Amygdala (tissue), 56 donors: ENCODE measurements around the gene ORC4.
A peak's percentile ranks its signal among the peaks of the same experiment; 100 is the strongest.
"Not testable (repeated sequence)": the region's sequence is repeated elsewhere in the genome, so short reads cannot be mapped to it uniquely, and the experiment has no call there.

ENCODE experiments used
- DNase-seq, 56 donors: peaks; one replicate each; lab custom pipeline; 2025; lab: John Stamatoyannopoulos, UW

ORC4 gene

GRCh38 chr2:148021059-148021861 lies 723 bp upstream of the ORC4 start, which contains the start of gene MBD5:
Gene MBD5 (plus strand): TSS chr2:148021091.
- DNase-seq, result peak in 36 of 56 donors; percentile 9 to 74 (median 48)

GRCh38 chr2:148014616-148015015 lies 5.9 kb downstream of the ORC4 start:
- no peak for DNase-seq

- DNase-seq, result no peak
Observed at GRCh38 chr2:148013876-148014275, 6.7 kb downstream of the ORC4 start.

DNA sequence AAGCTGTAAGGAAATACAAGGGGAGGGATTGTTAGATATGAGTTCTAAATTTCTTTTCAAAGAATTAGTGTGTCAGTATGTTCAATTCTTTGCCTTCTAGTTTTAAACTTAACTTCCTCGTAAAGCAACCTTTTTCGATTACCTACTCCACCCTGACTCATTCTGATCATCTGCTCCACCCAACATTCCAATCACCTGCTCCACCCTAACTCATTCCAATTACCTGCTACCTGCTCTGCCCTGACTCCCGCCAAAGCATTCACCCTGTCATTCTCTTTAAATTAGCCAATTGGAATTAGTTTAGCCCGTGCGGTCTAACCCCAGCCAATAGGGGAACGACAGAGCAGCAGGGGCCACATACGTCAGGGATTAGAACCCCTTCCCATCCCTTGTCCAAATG lies 12.1 kb downstream of the ORC4 start:
- not testable (repeated sequence) for DNase-seq

DNA sequence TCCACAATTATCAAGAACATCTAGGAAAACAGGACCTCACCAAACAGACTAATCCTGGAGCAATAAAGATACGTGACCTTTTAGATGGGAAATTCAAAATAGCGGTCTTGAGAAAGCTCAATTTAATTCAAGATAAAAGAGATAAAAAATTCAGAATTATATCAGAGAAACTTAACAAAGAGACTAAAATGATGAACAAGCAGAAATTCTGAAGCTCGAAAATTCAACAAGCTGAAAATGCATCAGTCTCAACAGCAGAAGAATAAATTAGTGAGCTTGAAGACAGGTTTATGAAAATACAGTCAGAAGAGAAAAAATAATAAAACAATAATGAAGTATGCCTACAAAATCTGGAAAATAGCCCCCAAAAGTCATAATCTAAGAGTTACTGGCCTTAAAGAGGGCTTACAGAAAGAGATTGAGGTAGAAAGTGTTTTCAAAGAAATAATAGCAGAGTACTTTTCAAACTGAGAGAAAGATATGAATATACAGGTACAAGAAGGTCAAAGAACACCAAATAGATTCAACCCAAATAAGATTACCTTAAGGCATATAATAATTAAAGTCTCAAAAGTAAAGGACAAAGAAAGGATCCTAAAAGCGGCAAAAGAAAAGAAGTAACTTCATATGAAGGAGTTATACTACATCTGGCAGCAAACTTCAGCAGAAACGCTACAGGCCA lies 13.2 kb downstream of the ORC4 start:
- DNase-seq, result no peak

GRCh38 chr2:148006249-148007007 lies 14.1 kb downstream of the ORC4 start:
- no peak for DNase-seq

- not testable (repeated sequence) for DNase-seq
Observed at GRCh38 chr2:148002420-148002819, 18.1 kb downstream of the ORC4 start.

DNA sequence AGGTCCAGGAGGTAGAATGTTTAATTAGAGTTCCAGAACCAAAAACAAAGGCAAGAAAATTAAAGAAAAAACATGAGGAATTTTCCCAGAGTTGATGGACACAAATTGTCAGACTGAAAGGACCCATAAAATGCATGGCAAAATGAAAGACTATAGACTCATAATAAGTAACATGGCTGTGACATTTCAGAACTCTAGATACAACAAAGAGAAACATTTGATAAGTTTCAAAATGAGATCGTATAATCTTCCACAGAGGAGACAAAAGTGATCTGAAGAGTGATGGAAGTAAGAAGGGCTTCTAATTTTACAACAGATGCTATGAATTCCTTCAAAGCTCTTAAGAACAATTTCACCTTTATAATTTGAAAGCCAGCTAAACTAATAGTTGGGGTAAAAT lies 20.4 kb downstream of the ORC4 start:
- DNase-seq, result no peak

- DNase-seq, result no peak
Observed at GRCh38 chr2:147999126-147999525, 21.4 kb downstream of the ORC4 start.

DNA sequence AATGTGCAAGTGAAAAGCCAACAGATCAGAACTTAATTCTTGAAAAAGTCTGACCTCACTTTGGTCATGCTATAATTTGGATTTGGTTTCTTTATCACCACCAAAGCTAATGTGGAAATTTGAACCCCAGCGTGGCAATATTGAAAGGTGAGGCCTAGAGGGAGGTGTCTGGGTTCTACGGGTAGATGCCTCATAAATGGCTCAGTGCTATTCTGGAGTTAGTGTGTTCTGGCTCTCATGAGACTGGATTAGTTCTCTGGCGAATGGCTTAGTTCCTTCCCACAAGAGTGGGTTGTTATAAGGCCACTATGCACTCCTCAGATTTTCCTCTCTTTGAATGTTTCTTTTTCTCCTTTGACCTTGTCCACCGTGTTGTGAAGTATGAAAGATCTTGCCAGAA lies 22.3 kb downstream of the ORC4 start:
- DNase-seq, result no peak

DNA sequence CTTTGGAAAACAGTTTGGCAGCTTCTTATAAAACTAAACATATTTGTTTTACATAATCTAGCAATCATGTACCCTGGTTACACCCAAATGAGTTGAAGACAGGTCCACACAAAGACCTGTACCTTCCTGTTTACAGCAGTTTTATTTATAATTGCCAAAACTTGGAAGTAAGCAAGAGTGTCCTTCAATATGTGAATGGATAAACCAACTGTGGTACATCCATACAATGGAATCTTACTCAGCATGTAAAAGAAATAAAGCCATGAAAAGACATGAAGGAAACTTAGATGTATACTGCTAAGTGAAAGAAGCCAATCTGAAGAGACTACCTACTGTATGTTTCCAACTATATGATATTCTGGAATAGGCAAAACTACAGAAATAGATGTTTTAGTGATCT lies 23.7 kb downstream of the ORC4 start:
- DNase-seq, result no peak

- not testable (repeated sequence) for DNase-seq
Observed at GRCh38 chr2:147994965-147995364, 25.6 kb downstream of the ORC4 start.

DNA sequence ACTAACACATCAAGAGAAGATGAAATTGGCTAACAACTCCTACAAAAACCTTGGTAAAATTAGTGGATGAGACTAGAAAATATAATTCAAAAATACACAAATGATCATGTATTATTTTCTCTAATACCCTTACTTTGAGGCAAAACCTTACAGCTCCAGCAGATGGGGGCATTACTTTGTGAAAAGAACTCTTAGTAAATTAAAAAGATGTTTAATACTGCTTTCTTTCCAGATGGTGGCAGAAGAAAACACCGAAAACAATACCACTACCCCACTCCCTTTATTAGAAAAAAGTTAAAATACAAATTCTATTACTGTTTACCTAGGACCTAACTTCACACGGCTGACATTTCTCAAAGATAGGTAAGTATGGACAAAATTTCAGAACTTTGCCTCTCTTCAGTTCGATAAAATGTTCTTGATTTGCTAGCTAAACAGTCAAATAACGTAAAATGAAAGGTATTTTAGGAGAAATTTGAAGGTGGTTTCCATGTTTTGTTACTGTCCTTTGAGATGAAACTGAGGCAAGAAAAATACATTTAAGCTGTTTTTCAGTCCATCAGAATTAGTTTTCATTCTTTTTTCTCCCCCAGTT lies 30.6 kb downstream of the ORC4 start:
- peak in 1 of 56 donors; percentile 20 for DNase-seq

DNA sequence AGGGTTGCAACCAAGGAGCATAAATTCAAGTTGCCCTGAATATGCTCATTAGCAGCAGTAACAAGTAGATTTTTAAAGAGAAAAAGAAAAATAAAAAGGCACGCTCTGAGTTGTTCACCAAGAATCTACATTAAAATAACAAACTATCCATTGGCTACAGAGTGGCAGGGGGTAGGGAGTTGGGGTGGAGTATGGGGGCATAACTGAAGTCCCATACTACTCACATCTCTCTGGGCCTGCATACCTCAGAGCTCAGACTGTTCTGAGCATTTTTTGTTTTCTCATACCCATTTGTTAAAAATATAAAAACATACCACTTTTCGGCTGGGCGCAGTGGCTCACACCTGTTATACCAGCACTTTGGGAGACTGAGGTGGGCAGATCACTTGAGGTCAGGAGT lies 31.4 kb downstream of the ORC4 start:
- no peak for DNase-seq

DNA sequence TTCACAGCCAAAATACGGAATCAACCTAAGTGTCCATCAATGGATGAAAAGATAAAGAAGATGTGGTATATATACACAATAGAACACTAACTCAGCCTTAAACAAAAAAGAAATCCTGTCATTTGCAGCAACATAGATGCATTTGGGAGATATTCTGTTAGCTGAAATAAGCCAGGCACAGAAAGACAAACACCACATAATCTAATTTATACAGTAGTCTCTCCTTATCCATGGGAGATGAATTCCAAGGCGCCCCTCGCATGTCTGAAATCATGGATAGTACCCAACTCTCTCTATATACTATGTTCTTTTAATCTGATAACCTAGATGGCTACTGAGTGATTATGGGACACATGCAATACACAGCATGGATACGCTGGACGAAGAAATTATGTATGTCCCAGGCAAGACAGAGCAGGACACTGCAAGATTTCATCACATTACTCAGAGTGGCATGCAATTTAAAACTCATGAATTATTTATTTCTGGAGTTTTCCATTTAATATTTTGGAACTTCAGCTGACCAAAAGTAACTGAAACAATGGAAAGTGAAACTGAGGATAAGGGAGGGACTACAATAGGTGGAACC lies 39.5 kb downstream of the ORC4 start:
- no peak for DNase-seq

- DNase-seq, result no peak
Observed at GRCh38 chr2:147977679-147978078, 42.9 kb downstream of the ORC4 start.

GRCh38 chr2:147976102-147976501 lies 44.4 kb downstream of the ORC4 start:
- no peak for DNase-seq

GRCh38 chr2:147968571-147968970 lies 52.0 kb downstream of the ORC4 start:
- no peak for DNase-seq

GRCh38 chr2:147952118-147952517 lies 68.4 kb downstream of the ORC4 start:
- no peak for DNase-seq

- DNase-seq, result no peak
Observed at GRCh38 chr2:147945660-147946059, 74.9 kb downstream of the ORC4 start.
